Parathyroid adenoma (tissue), 2 donors: ENCODE results near the gene BCO2.

Experiments
- H2AFZ ChIP-seq: fragments of 300-600 bp; sonication (generic); one replicate; pipeline ENCODE4 v1.7.0; 2017; ENCODE audit warnings: antibody characterized with exemption, mild to moderate bottlenecking
- H3K27ac ChIP-seq: fragments of 300-600 bp; sonication (generic); one replicate; pipeline ENCODE4 v1.7.0; 2017
- H3K27me3 ChIP-seq: fragments of 300-600 bp; sonication (generic); one replicate; pipeline ENCODE4 v1.7.0; 2017; ENCODE audit warnings: low read length; ENCODE audit not compliant: control insufficient read depth, insufficient read depth
- H3K36me3 ChIP-seq: fragments of 300-600 bp; sonication (generic); one replicate; pipeline ENCODE4 v1.7.0; 2017; ENCODE audit warnings: low read length; ENCODE audit not compliant: control insufficient read depth, insufficient read depth
- H3K4me1 ChIP-seq: fragments of 300-600 bp; sonication (generic); one replicate; pipeline ENCODE4 v1.7.0; 2017; ENCODE audit warnings: control low read depth
- H3K4me2 ChIP-seq: fragments of 300-600 bp; sonication (generic); one replicate; pipeline ENCODE4 v1.7.0; 2017; ENCODE audit warnings: low read length
- H3K4me3 ChIP-seq: fragments of 300-600 bp; sonication (generic); one replicate; pipeline ENCODE4 v1.7.0; 2017; ENCODE audit warnings: low read depth, low read length
- H3K79me2 ChIP-seq: fragments of 300-600 bp; sonication (generic); one replicate; pipeline ENCODE4 v1.7.0; 2017; ENCODE audit warnings: control low read depth
- H3K9ac ChIP-seq: fragments of 300-600 bp; sonication (generic); one replicate; pipeline ENCODE4 v1.7.0; 2017; ENCODE audit warnings: mild to moderate bottlenecking
- H3K9me3 ChIP-seq: fragments of 300-600 bp; sonication (generic); one replicate; pipeline ENCODE4 v1.7.0; 2017; ENCODE audit warnings: low read length; ENCODE audit not compliant: control insufficient read depth
- CTCF ChIP-seq: fragments of 300-600 bp; sonication (generic); IDR thresholded peaks from one replicate; pipeline ENCODE4 v1.7.0; 2017; ENCODE audit warnings: antibody characterized with exemption, mild to moderate bottlenecking
- donor health status: primary hyperparathyroidism.

BCO2 gene

GRCh38 chr11:112226062-112226830 lies 50.9 kb downstream of the BCO2 start, which contains the start of gene PTS:
Gene PTS (plus strand): TSS chr11:112226428. CDS start chr11:112226444, 16 bp downstream.
- Histone ChIP-seq H2AFZ (peak within 1 kb of the TSS; percentile 99), H3K27ac (peak within 1 kb of the TSS; percentile 93), H3K4me1 (no peaks in the 10 kb centered on the region), H3K9ac (peak within 1 kb of the TSS; percentile 80), H3K36me3 (no peaks in the 10 kb centered on the region), H3K27me3 (no peaks in the 10 kb centered on the region), H3K79me2 (peaks cover 3% of the 10 kb centered on the region), H3K9me3 (no peaks in the 10 kb centered on the region), H3K4me3 (peak within 1 kb of the TSS; percentile 83), H3K4me2 (peak within 1 kb of the TSS; percentile 83)
- no peak for TF ChIP-seq CTCF

- peak overlapping the region; percentile 93 for H3K27ac ChIP-seq
- peak overlapping the region; percentile 77 for H3K4me2 ChIP-seq
- no peaks in the 10 kb centered on the region for H3K9me3 ChIP-seq
- H3K4me1 ChIP-seq, result no peaks in the 10 kb centered on the region
- no peaks in the 10 kb centered on the region for H3K36me3 ChIP-seq
- peaks cover 3% of the 10 kb centered on the region for H3K79me2 ChIP-seq
- no peaks in the 10 kb centered on the region for H3K27me3 ChIP-seq
- no peak for TF ChIP-seq CTCF
- H3K9ac ChIP-seq, result peak overlapping the region; percentile 80
- H3K4me3 ChIP-seq, result peak overlapping the region; percentile 83
- peak overlapping the region; percentile 87 for H2AFZ ChIP-seq
These were observed 51.6 kb downstream of the BCO2 start for GRCh38 chr11:112226831-112227401.

- peaks cover 3% of the 10 kb centered on the region for H3K79me2 ChIP-seq
- H3K4me3 ChIP-seq, result no peak overlapping the region
- H3K27ac ChIP-seq, result no peak overlapping the region
- no peak overlapping the region for H3K4me2 ChIP-seq
- no peaks in the 10 kb centered on the region for H3K27me3 ChIP-seq
- H3K9me3 ChIP-seq, result no peaks in the 10 kb centered on the region
- H3K36me3 ChIP-seq, result no peaks in the 10 kb centered on the region
- no peak overlapping the region for H3K9ac ChIP-seq
- no peak overlapping the region for H2AFZ ChIP-seq
- no peak for TF ChIP-seq CTCF
- no peaks in the 10 kb centered on the region for H3K4me1 ChIP-seq
These were observed 52.2 kb downstream of the BCO2 start for GRCh38 chr11:112227471-112227870.

GRCh38 chr11:112228706-112229105 lies 53.4 kb downstream of the BCO2 start:
- no peak for TF ChIP-seq CTCF
- H3K9ac ChIP-seq, result no peak overlapping the region
- H3K27me3 ChIP-seq, result no peaks in the 10 kb centered on the region
- H3K36me3 ChIP-seq, result no peaks in the 10 kb centered on the region
- H3K4me1 ChIP-seq, result no peaks in the 10 kb centered on the region
- no peaks in the 10 kb centered on the region for H3K9me3 ChIP-seq
- no peak overlapping the region for H2AFZ ChIP-seq
- H3K4me2 ChIP-seq, result no peak overlapping the region
- H3K4me3 ChIP-seq, result no peak overlapping the region
- peaks cover 3% of the 10 kb centered on the region for H3K79me2 ChIP-seq
- no peak overlapping the region for H3K27ac ChIP-seq
